ENCODE results near the gene PRRX2. TPM values are rescaled to one million over a fixed set of nuclear protein-coding genes. Genes with fewer than 3 reads are reported as not detected.
A peak's percentile ranks its signal among the peaks of the same experiment; 100 is the strongest.

Gene PRRX2
- total and polyA plus RNA-seq, 4 donors = 0.03 to 0.08 TPM; not detected in 2

- Histone ChIP-seq H3K27ac (ENCODE audit: low read depth in 1 of 2, low read length in 2 of 2) (no peak within 1 kb of the TSS), H3K9ac (ENCODE audit: low read depth in 1 of 2, low read length in 2 of 2) (no peak within 1 kb of the TSS), H3K9me3 (ENCODE audit: control insufficient read depth in 4 of 4, low read length in 3 of 4) (no peaks in the 10 kb centered on the region), H3K4me1 (ENCODE audit: control insufficient read depth in 4 of 4, insufficient read depth in 4 of 4, low read length in 3 of 4) (no peaks in the 10 kb centered on the region), H3K36me3 (ENCODE audit: control insufficient read depth in 4 of 4, insufficient read depth in 3 of 4, low read depth in 1 of 4, low read length in 3 of 4) (no peaks in the 10 kb centered on the region), H3K4me3 (ENCODE audit: low read depth in 1 of 3, low read length in 3 of 3) (no peak within 1 kb of the TSS), H3K27me3 (ENCODE audit: control insufficient read depth in 4 of 4, insufficient read depth in 4 of 4, low read length in 3 of 4) (peaks cover 0 to 4% (median 0%) of the 10 kb centered on the region in 4 donors)
- no peak for TF ChIP-seq GABPA (IDR thresholded peaks at IDR 0.05 in 1 of 2, conservative IDR thresholded peaks at IDR 0.05 in 1 of 2)
- WGBS = 21% methylated on average over 23 of the region's 23 CpGs
- DNase-seq (ENCODE audit: low spot score) = peak; percentile 56
Measured at GRCh38 chr9:129752900-129753729, 87.7 kb downstream of the PRRX2 start, which contains the start of gene PTGES. TSS of gene PTGES (minus strand) at chr9:129753042. CDS start at chr9:129753012, 30 bp downstream.

GRCh38 chr9:129755151-129755550, 89.7 kb downstream of the PRRX2 start:
- no peak overlapping the region for H3K27ac ChIP-seq (ENCODE audit: low read depth in 1 of 2, low read length in 2 of 2)
- H3K36me3 ChIP-seq (ENCODE audit: control insufficient read depth in 4 of 4, insufficient read depth in 3 of 4, low read depth in 1 of 4, low read length in 3 of 4) = no peaks in the 10 kb centered on the region
- no peak overlapping the region for H3K9ac ChIP-seq (ENCODE audit: low read depth in 1 of 2, low read length in 2 of 2)
- no peak for TF ChIP-seq RXRA (IDR thresholded peaks at IDR 0.05)
- no peak for TF ChIP-seq ZBTB33 (IDR thresholded peaks at IDR 0.05)
- no peak for TF ChIP-seq EGR1 (IDR thresholded peaks at IDR 0.05; ENCODE audit: low read depth in 2 of 2)
- TF ChIP-seq JUND (IDR thresholded peaks at IDR 0.05) = no peak
- TF ChIP-seq MAX (IDR thresholded peaks at IDR 0.05) = no peak
- TF ChIP-seq HNF4G (IDR thresholded peaks at IDR 0.05) = no peak
- TF ChIP-seq RAD21 (IDR thresholded peaks at IDR 0.05) = no peak
- no peak for TF ChIP-seq GABPA (IDR thresholded peaks at IDR 0.05 in 1 of 2, conservative IDR thresholded peaks at IDR 0.05 in 1 of 2)
- TF ChIP-seq FOXA1 (IDR thresholded peaks at IDR 0.05) = no peak
- no peak for TF ChIP-seq HNF4A (conservative IDR thresholded peaks at IDR 0.05)
- no peak for TF ChIP-seq ATF3 (IDR thresholded peaks at IDR 0.05)
- TF ChIP-seq YY1 (IDR thresholded peaks at IDR 0.05) = no peak
- no peak for TF ChIP-seq TAF1 (conservative IDR thresholded peaks at IDR 0.05)
- TF ChIP-seq FOXA2 (IDR thresholded peaks at IDR 0.05) = no peak
- no peak for TF ChIP-seq NR2F2 (IDR thresholded peaks at IDR 0.05)
- no peak for TF ChIP-seq SP1 (IDR thresholded peaks at IDR 0.05)
- no peak for TF ChIP-seq CTCF (IDR thresholded peaks at IDR 0.05; ENCODE audit: low read depth, low read length, missing input control)
- TF ChIP-seq REST (IDR thresholded peaks at IDR 0.05) = no peak
- no peak for DNase-seq (ENCODE audit: low spot score)
- 80% methylated on average over 5 of the region's 5 CpGs for WGBS
- H3K4me3 ChIP-seq (ENCODE audit: low read depth in 1 of 3, low read length in 3 of 3) = no peak overlapping the region
- no peaks in the 10 kb centered on the region for H3K9me3 ChIP-seq (ENCODE audit: control insufficient read depth in 4 of 4, low read length in 3 of 4)
- peaks cover 0 to 4% (median 0%) of the 10 kb centered on the region in 4 donors for H3K27me3 ChIP-seq (ENCODE audit: control insufficient read depth in 4 of 4, insufficient read depth in 4 of 4, low read length in 3 of 4)
- H3K4me1 ChIP-seq (ENCODE audit: control insufficient read depth in 4 of 4, insufficient read depth in 4 of 4, low read length in 3 of 4) = no peaks in the 10 kb centered on the region

Measured in liver (tissue), 9 donors.